Kasumi-1 (cell line): ENCODE measurements around the gene TRAF1.
"Not testable (repeated sequence)": the region's sequence is repeated elsewhere in the genome, so short reads cannot be mapped to it uniquely, and the experiment has no call there.

Experiments used
- DNase-seq, 2 experiments: peaks; one replicate each; lab custom pipeline; 2025; lab: John Stamatoyannopoulos, UW

The TRAF1 gene, protein sequence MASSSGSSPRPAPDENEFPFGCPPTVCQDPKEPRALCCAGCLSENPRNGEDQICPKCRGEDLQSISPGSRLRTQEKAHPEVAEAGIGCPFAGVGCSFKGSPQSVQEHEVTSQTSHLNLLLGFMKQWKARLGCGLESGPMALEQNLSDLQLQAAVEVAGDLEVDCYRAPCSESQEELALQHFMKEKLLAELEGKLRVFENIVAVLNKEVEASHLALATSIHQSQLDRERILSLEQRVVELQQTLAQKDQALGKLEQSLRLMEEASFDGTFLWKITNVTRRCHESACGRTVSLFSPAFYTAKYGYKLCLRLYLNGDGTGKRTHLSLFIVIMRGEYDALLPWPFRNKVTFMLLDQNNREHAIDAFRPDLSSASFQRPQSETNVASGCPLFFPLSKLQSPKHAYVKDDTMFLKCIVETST

DNA sequence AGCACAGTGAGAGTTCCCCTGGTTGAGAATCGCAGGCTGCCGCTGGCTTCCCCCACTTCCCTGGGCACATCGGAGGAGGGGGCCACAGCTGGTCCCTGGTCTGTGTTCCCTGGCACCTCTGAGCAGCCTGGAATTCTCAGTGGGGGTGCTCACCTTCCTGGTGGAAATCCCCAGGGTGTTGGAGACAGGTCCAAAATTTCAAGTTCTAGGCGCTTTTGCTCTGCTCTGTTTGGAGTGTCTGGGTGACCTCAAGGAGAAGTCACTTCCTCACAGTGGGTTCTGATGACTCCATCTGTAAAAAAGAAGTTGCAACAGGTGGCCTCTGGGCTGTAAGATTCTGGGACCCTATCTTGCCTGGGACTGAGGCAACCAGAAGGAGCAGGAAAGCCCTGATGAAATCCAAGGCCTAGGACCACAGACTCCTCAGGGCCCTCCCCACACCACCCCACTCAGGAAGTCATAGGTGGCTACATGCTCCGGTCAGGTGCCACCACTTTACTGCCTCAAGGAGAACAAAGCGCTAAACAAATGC is at the start of gene TRAF1:
Gene TRAF1 (minus strand): TSS at position 400 of the 532 bp plus-strand sequence. CDS start 721 bp downstream, outside the sequence.
- peak; percentile 4 to 26 for DNase-seq

DNA sequence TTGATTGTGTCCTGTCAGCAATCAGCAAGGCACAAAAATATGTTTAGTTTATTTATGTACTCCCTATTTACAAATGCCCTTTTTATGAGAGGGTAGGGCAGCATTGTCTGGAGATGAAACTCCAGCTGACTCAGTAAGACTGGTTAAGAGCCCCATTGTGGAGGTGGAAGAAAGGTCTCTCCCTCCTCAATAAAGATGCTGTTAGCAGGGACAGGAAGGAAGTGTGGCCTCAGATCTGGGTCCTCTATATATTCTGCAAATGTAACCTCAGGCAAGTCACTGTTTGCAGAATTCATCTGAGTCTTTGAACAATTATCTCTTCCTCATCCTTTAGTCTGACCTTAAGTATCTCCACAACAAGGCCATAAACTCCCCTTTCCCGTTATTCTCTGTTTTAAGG is 48.3 kb upstream of the TRAF1 start:
- DNase-seq: peak; percentile 75 to 81

DNA sequence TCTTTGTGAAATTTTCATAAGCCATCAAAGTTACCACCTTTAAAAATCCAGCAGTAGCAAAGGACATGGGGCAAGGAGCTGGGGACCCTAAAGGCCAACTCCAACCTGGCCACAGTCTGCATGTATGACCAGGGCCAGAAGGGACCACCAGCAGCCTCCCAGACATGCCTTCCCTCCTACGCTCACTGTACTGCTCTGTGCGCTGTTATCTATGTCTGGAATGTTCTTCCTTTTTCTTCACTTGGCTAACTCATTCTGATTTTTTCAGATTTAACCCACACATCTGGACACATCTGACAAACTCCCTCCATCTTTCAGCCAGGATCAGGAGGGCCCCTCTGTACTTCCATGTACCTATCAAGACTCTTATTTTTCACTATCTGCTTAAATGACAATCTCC is 47.6 kb upstream of the TRAF1 start:
- no peak for DNase-seq

DNA sequence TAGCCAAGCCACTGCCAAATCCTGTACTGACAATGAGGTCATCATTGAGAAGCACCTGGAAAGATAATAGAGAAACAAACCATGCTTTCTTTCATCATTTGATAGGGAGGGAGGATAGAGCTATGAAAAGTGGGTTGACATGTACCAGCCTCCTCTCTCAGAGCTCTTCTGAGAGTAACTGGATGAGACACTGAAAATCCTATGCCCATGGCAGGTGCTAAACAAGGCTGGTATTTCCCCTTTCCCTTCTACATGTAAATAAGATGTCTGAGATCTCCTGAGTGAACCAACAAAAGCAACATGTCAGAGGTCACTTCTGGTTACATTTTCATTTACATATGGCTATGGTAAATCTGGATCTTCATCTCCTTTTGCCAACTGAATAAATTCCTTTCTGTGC is 45.3 kb upstream of the TRAF1 start:
- no peak for DNase-seq

DNA sequence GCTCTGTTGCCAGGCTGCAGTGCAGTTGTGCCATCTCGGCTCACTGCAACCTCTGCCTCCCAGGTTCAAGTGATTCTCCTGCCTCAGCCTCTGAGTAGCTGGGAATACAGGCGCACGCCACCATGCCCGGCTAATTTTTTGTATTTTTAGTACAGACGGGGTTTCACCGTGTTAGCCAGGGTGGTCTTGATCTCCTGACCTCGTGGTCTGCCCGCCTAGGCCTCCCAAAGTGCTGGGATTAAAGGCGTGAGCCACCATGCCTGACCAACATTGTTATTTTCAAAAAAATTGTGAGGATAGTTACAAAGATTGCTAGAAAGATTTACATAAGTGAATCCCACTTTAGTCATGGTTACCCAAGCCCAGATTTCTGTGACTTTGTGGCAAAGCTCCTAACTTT is 44.9 kb upstream of the TRAF1 start:
- not testable (repeated sequence) for DNase-seq

DNA sequence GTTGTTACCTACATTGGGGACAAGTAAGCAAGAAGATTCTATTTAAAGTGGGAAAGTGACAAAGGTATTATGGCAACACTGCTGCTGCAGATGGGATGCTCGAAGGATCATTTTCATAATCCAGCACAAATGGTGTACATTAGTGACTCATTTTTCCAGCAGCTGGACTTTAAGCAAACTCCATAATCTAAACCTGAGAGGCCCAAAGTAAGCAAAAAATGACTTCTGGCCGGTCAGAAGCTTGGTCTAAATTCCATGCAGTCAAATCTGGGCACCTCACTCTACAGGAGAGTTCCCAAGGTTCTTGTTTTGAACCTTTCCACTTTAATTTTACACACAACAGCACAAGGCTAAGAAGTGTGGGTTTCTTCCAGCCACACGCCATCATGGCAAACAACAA is 43.6 kb upstream of the TRAF1 start:
- no peak for DNase-seq

DNA sequence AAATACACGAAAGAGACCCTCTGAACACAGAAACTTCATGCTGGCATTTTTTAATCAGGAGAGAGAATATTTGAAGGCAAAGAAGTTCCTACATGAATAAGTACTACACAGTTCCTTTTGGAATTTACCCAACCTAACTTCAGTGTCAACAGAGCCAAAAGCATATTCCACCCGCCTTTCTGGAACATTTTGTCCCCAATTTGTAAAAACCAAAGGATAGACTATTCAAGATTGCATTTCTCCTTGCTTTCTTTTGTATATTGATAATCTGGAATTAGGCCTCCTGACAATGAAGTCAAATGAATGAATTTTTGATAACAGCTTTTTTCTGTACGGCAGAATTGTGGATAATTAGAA is 39.4 kb upstream of the TRAF1 start:
- no peak for DNase-seq

DNA sequence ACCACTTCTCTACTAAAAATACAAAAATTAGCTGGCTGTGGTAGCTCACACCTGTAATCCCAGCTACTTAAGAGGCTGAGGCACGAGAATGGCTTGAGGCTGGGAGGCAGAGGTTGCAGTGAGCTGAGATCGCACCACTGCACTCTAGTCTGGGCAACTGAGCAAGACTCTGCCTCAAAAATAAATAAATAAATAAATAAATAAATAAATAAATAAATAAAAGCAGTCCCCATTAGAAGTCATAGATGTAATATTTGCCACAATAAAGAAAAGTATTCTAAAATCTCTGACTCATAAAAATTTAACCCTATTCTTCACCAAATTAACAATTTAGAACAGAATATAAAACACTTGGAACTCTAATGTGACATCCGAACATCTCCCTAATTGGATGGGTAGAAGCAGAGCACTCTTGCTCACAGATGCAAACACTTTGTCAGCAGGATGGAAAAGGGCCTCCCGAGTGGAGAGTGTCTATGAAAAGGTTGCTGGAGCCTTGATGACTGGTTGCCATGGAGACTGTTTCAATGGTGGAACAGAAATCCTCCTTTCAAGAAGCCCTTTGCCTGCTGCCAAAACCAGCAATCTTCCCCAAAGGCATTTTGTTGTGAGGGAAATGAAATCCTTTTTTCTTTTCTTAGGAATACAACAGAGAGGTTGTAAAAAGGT is 38.9 kb upstream of the TRAF1 start:
- no peak for DNase-seq

DNA sequence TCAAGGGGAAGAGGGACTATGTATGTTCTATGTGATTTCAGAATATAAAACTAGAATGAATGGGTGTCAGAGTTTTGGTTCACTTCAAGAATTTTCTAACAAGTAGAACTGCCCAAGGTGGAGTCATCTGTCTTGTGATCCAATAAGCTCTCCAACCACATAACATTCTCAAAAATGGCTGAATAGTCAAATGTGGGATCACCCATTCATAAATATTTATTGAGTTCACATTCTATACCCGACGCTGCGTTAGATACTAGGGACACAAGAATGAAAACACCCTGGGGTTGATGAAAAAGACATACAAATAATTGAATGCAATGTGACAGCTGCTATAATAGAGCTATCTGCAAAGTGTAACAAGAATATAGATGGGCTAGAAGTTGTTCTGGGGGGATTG is 35.3 kb upstream of the TRAF1 start:
- no peak for DNase-seq

DNA sequence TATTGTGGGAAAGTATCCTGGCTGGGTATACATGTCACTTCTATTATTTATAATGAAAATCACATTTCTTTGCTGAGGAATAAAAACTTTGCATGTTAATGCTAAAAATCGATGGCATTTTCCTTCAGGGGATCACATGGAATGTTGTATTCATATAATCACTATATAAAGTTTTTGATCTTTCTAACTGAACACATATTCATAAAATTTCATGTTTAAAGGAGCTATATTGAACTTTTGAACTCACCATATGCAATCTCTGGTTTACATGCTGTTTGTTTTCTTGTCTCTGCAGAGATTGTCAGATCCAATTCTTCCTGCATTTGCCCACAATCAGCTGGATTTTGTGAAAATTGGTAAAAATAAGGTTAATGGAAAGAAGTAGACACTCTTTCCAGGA is 33.4 kb upstream of the TRAF1 start:
- no peak for DNase-seq

DNA sequence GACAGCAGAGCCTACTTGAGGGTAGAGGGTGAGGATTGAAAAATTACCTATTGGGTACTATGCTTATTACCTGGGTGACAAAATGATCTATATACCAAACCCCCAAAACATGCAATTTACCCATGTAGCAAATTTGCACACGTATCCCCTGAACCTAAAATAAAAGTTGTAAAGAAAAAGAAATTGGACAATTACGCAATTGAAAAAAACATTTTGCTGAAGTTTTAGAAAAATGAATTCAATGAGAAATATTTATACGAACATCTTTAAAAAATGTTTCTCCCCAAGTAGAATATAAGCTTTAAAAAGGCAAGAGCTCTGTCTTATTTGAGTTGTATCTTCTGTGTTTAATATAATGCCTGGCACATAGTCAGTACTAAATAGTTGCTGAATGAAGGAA is 30.3 kb upstream of the TRAF1 start:
- DNase-seq: no peak

DNA sequence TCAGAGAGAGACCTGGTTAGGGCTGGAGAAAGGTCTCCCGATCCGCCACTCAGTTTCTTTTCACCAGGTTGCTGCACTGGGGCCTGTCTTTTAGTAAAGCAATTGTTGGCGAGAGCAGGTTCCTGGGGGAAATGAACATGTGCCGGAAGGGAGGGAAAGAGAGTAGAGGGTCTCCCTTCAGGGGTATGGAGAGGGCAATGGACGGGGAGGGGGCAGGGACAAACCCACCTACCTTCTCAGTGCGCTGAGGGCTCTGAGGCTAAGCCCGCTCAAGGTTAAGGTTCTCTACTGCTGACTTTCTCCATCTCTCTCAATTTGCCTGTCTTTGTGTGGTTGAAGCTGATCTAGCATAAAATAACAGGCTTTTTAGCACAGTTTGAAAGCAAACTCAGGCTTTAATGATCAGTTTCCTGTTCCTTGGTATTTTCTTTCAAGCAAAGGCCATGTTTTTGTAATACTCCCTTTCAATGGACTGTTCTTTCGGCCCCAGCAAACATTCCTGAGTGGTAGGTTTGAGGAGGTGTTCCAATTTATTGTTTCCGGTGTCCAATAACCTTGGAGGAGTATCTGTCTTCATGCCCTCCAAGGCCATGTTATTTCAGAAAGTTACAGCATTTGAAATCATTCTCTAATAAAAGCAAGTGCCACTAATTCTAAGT is 25.5 kb upstream of the TRAF1 start:
- no peak for DNase-seq

DNA sequence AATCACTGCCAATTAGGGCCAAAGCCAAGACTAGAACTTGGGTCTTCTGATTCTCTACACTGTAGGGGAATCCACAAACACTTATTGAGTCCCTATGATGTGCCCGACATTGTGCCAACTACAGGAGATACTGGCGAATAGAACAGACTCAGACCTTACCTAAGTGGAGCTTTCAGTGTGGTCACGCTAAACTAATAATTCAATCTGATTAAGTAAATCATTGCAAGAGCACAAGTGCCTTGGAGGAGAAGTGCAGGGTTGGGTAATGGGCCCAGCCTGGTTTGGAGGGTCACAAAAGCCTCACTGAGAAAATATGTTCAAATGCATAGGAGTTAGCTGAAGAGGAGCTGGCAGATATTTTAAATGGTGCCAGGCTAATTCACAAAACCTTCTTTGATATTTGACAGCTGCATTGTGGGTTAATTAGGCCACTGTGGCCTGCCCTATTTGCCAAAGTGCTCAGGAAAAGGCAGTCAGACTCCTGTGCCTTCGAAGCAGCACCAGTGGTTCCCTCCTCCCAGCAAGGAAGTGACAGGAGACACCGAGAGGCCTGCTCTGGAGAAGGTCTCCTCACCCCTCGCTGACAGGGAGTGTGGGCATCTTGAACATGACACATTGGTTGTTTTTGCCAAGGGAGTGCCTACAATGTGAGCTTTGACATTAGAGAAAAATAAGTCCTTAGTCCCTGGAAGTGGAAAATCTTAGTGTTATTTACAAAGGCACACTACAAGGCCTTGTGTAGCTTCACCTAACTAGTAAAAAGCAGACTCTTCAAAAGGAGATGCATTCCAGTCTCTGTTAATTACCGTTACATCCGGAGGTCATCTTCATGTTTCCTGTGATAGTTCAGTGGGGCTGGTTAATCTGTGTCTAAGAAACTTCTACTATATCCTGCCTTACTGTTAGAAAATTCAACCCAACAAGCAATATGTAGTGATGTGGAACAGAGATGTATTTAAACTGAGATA is 24.1 kb upstream of the TRAF1 start:
- DNase-seq: no peak

DNA sequence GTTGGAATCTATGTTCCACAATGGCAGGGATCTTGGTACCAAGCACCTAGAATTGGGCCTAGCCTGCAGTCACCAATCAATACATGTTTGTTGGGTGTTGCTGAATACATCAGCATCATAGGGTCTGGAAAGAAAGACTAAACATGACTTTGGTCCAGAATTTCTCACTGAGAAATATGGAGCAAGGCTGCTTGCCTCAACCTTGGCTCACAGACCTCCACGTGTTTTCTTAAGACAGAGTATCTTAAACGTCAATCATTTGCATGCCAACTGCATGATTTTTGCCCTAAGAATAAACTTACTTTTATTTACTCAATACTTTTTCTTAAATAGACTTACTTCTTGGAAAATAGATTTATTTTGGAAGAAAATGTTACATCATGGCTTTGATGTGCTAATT is 22.7 kb upstream of the TRAF1 start:
- DNase-seq: no peak

DNA sequence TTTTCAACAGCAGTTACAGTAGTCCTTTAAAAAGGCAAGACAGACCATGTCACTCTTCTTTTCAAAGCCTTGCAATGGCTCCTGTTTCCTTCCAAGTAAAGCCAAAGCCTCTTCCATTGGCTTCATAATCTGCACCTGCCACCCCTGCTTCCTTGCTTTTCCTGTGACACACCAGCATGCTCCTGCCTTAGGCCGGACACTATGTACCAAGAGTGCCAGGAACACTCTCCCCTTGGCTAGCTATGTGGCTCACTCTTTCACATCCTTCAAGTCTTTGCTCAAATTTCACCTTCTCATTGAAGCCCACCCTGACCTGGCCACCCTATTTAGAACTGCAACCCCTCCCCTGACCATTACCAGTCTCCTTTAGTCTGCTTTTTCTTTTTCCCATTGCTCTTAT is 22.2 kb upstream of the TRAF1 start:
- no peak for DNase-seq

DNA sequence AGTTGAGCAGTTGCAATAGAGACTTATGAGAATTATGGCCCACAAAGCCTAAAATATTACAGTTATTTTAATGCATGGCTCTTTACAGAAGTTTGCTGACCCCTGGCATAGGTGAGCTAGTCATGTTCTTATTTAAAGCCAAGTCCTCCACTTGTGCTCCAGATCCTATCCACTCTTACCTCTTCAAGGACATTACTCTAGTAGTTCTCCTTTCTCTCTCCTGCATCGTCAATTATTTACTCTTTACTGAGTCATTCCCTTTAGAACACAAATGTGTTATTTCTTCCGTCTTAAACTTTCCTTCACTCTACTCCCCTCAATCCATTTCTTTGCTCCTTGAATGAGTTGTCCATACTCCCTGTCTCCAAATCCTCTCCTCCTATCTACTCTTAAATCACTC is 20.6 kb upstream of the TRAF1 start:
- no peak for DNase-seq

DNA sequence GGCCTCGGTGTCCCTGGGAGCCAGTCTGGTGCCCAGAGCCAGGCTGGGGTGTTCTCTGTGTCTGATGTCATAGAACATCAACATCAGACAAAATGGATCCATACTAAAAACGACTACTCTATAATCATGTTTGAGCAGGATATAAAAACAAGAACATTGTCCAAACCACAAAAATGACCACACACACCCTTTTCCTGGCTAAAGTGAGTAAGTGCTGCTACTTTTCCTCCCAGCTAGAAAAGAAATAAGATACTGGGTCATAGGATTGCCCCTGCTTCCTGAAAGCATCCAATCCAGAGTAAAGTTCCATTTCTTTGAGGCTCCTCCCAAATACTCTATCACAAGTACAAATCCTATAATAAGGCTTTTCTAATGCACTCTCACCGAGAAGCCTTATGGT is 19.7 kb upstream of the TRAF1 start:
- DNase-seq: no peak

DNA sequence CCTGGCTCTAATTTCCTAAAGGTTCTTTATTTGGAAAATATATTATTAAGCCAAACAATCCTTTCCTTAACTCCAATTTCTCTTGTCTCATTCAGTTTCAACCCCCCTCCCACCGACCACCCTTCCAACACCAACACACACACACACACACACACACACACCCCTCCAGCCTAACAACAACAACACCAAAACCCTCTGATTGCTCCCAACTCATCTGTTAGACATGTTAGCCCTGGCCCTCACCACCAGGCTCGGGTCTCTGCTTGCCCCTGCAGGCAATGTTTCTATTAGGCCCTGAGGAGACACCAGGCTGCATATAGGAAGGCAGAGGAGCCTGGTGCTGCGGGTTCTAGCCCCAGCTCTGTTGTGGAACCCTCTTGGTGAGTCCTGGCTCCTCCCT is 18.4 kb upstream of the TRAF1 start:
- no peak for DNase-seq

DNA sequence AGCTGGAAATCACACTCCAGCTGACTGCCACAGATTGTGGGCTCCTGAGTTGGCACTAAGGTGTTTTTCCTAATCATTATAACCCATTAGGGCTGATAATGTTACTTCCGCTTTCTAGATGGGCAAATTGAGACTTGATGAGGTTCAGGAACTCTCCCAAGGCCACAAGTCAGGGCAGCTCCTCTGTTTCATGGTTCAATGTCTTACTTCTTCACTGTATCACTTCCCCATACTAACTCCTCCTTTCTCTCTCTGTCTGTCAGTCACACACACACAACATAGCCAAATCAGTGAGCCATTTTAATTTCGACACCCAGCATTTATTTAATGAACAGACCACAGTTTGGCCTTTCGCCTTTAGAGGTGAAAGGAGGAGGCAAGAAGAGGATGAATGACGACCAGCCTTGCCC is 17.8 kb upstream of the TRAF1 start:
- peak; percentile 8 to 10 for DNase-seq

DNA sequence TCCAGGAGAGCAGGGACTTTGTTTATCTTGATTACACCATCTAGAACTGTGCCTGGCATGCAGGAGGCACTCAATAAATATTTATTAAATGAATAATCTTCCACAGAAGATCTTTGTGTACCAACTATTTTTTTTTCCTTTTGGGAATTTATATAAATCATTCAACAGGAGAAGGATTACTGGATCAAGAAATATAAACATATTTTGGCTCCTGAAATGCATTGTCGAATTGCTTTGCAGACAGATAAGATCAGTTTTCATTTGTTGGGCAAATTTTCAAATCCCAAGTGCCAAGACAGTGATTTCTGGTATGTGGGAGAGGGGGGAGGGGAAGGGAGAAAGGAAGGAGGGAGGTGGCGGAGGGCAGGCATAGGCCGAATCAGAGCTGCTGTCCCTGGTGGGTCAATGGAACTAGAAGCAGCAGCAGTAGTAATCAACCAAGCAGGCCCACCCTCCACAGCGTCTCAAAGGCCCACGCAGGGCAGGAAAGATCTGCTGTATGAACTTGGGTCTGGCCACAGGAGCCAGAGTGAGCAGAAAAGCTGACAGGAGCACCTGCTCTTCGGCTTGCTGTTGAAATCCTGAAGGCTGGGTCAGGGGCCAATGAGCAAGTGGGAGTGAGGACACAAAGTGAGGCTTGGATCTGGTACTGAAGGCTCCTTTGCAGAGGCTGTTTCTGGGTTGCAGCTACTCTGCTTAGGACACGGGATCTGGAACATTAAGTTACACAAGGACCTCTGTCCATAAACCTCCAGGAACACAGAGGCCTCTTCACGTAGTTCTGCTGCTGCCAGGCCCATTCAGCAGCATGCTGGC is 15.8 kb upstream of the TRAF1 start:
- DNase-seq: no peak
